K562 (cell line): ENCODE results near the gene UIMC1.

Experiments used
- CTCF ChIP-seq, 3 experiments: IDR thresholded peaks in 2 of 3; conservative IDR thresholded peaks in 1 of 3; 2 replicates each; pipeline ENCODE4 v1.5.1; 2011 to 2012; ENCODE audit warnings: low read length in 3 of 3, mild to moderate bottlenecking in 3 of 3, control low read depth in 2 of 3, improper control_type of control experiment in 1 of 3, inconsistent platforms in 1 of 3, low read depth in 1 of 3, mixed read lengths in 1 of 3, moderate library complexity in 1 of 3; ENCODE audit not compliant: insufficient read depth in 2 of 3
- EZH2 ChIP-seq: IDR thresholded peaks from 2 replicates; pipeline ENCODE4 v1.6.1; 2012; ENCODE audit warnings: low read depth, mild to moderate bottlenecking, inconsistent platforms, low read length, borderline replicate concordance
- FOXJ3 ChIP-seq: sonication (generic); formaldehyde crosslinking; IDR thresholded peaks from 2 replicates; pipeline ENCODE4 v1.4.0; 2020; ENCODE audit warnings: mild to moderate bottlenecking, missing genetic modification reagents
- HDGF ChIP-seq: fragments of 450-650 bp; IDR thresholded peaks from 2 replicates; pipeline ENCODE4 v1.6.1; 2016
- ZNF23 ChIP-seq: fragments of 250-450 bp; sonication (Bioruptor Pico); IDR thresholded peaks from 2 replicates; pipeline ENCODE4 v1.4.0; 2020; ENCODE audit warnings: mild to moderate bottlenecking
- ZNF311 ChIP-seq: fragments of 250-450 bp; sonication (Bioruptor Pico); IDR thresholded peaks from 2 replicates; pipeline ENCODE4 v1.4.0; 2020; ENCODE audit warnings: mild to moderate bottlenecking, moderate library complexity
- TF ChIP-seq, protein P1 (sequence below): sonication (generic); formaldehyde crosslinking; IDR thresholded peaks from 2 replicates; pipeline ENCODE4 v1.9.0; 2022; ENCODE audit warnings: mild to moderate bottlenecking, missing genetic modification reagents

- TF ChIP-seq FOXJ3 (CRISPR knock-in tag) (no peak), ZNF23 (CRISPR knock-in tag) (no peak), HDGF (no peak), CTCF (IDR thresholded peaks at IDR 0.05 in 2 of 3, conservative IDR thresholded peaks at IDR 0.05 in 1 of 3; ENCODE audit: insufficient read depth in 2 of 3, low read depth in 1 of 3, low read length in 3 of 3) (no peak), EZH2 (no peak), ZNF311 (CRISPR knock-in tag) (no peak)
- TF ChIP-seq, protein P1, sequence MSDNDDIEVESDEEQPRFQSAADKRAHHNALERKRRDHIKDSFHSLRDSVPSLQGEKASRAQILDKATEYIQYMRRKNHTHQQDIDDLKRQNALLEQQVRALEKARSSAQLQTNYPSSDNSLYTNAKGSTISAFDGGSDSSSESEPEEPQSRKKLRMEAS (CRISPR knock-in tag) = no peak
Observed at GRCh38 chr5:176868731-176869130, 137.8 kb downstream of the UIMC1 start.
